Raji (cell line): Measurements from ENCODE around the gene RAPGEF4.

ENCODE experiments used
- POLR2A ChIP-seq: IDR thresholded peaks from 2 replicates; pipeline ENCODE4 v1.6.1; 2011; ENCODE audit warnings: low read depth, low read length, control low read depth; ENCODE audit not compliant: insufficient read depth

RAPGEF4 gene

DNA sequence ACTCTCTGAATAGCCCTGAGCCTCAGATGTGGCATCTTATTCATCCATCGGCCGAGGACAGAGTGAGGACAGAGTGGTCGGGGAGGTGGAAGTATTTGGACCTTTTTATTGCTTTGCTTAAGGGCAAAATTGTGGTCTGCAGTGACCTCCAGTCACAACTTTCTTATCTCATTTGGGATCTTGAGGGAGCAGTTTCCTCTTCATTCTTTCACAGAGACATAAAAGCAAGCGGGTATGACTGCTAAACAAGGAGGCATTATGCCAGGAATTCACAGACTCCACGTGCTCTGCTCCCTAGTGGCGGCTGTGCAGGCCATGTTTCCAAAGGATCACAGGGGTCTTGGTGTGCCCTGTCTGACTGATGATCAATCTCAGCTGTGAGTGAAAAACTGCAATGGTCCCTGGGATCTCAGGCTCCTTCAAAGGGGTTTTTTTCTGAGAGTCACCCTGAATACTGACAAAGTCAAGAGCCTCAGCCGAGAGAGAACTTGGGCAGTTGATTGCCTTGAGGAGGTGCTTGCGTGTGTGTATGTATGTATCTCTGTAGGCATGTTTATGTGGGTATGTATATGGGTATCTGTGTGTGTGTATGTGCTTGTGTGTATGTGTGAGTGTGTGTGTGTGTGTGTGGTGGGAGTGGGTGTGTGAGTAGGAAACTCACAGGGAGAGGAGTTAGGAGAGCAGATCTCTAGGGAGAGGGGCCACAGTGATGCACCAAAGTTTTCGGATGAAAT lies 47.7 kb downstream of the RAPGEF4 start:
- TF ChIP-seq POLR2A, result no peak

DNA sequence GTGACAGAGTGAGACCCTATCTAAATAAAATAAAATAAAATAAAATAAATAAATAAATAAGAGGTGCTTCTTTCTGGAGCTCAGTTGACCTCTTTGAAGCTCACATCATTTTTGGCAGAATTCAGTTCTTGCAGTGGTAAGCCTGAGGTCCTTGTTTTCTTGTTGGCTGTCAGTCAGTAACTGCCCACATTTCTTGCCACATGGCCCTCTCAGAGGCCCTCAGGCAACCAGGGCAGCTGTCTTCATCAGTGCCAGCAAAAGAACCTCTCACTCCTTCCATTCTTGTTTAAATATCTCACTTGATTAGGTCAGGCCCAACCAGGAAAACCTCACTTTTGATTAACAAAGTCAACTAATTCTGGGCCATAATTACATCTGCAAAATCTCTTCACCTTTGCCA lies 53.2 kb downstream of the RAPGEF4 start:
- no peak for TF ChIP-seq POLR2A

- TF ChIP-seq POLR2A, result no peak
Measured at GRCh38 chr2:172790404-172790803, 54.8 kb downstream of the RAPGEF4 start.

- no peak for TF ChIP-seq POLR2A
Measured at GRCh38 chr2:172791953-172792352, 56.3 kb downstream of the RAPGEF4 start.

GRCh38 chr2:172792711-172793110 lies 57.1 kb downstream of the RAPGEF4 start:
- TF ChIP-seq POLR2A, result no peak

- no peak for TF ChIP-seq POLR2A
Measured at GRCh38 chr2:172804423-172804822, 68.8 kb downstream of the RAPGEF4 start.

- TF ChIP-seq POLR2A, result no peak
Measured at GRCh38 chr2:172806493-172806892, 70.8 kb downstream of the RAPGEF4 start.

- no peak for TF ChIP-seq POLR2A
Measured at GRCh38 chr2:172806996-172807395, 71.4 kb downstream of the RAPGEF4 start.

DNA sequence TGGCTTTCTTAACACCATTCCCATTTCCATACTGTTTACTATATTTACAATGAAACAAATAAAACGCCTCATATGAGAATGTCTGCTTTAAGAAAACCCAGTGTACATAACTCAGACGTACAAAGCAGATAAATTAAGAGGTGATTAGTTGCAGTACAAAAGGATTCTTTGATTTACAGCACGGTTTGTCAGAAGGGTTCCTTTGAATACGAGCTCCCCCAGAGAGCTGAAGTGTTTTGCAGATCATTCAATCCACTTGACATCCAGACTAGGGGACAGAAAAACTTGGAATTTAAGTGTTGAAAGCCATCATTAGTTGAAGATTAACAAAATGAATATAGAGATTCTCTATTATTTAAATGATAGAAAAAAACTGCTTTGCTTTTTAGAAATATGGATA lies 72.5 kb downstream of the RAPGEF4 start:
- TF ChIP-seq POLR2A, result no peak

- no peak for TF ChIP-seq POLR2A
Measured at GRCh38 chr2:172811027-172811426, 75.4 kb downstream of the RAPGEF4 start.

- no peak for TF ChIP-seq POLR2A
Measured at GRCh38 chr2:172812158-172812744, 76.6 kb downstream of the RAPGEF4 start.

DNA sequence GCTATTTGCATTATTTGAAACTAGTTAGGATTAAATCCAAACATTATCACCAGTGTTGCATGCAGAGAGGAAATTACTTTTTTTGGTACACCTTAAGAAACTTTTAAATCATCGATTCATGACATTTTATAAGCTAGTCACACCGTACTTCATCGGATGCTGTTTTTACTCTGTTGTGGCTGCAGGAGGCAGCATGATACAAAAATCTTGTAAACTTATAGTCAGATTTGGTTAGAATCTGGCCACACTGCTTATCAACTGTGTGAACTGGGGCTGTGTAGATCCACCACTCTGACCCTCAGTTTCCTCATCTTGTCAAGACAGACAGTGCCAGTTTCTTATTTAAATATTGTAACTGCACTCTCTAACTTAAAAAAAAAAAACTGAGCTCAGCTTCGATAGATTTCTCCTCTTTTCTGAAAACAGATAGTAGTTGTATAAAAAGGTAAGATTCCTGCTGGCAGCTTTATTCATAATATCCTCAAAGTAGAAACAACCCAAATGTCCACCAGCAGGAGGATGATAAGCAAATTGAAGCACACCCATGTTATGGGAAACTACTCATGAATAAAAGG lies 77.8 kb downstream of the RAPGEF4 start:
- TF ChIP-seq POLR2A, result no peak

DNA sequence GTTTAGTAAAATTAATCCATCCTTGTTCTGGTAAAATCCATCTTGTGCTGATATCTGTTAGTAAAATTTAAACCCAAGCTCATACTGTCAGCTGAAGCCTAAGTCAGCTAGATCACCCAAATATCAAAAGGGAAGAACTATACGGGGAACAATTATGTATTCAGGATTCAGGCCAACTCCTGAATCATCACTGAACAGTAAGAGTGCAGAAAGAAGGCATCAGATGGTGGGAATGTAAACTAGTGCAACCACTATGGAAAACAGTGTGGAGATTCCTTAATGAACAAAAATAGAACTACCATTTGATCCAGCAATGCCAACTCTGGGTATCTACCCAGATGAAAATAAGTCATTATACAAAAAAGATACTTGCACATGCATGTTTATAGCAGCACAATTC lies 81.8 kb downstream of the RAPGEF4 start:
- no peak for TF ChIP-seq POLR2A

- no peak for TF ChIP-seq POLR2A
Measured at GRCh38 chr2:172819943-172820342, 84.3 kb downstream of the RAPGEF4 start.

DNA sequence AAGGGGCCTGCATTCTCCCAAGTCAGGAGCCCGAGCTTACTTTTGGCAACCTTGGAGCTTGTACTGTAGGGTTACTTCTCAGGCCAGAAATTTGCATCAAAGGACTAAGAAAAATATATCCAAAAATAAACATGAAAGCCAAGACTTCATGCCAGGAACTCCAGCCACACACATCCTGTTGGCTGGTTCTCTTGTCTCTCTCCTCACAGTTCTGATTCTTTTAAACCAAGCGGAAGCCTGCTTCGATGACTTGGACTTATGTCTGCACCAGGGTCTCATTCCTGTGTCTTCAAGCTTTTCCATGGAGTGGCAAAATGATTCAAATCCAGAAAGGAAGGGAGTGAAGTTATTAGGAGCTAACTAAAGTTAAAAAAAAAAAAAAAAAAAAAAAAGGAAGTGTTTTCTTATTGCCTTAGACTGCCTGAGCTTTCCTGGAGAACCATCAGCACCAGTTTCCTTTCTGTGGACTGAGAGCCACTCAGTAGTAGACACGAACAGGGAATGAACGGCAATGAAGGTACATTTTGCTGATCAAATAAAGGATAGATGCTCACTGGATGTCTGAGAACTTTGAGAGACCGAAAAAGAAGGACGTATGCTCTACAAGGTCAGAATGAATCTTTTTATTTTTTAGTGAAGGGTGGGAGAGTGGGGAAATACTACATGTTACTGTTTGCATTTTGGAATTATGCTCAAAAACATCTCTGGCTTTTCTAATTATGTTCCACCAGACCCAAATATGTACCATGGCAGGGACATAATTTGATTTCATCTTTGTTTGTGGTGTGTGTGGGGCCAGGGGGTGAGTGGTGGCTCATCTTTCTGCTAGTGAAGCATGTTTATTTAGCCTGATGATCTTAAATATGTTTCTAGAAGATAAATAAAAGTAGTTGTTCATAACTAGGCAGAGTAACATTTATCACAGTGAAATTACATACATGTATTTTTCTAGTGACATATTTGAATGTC lies 86.0 kb downstream of the RAPGEF4 start:
- no peak for TF ChIP-seq POLR2A
